Mesenchymal stem cell (in vitro differentiated cells and primary cell): ENCODE measurements around the gene FAHD2A.

Experiments
- DNase-seq: peaks from one replicate; pipeline ENCODE4 v3.0.0-alpha.2; 2013
- H2AFZ ChIP-seq: one replicate; pipeline ENCODE4 v1.6.1; 2013; ENCODE audit warnings: low read depth, mild to moderate bottlenecking, control low read depth, inconsistent platforms, low read length, moderate library complexity
- H2AK5ac ChIP-seq: 2 replicates; pipeline ENCODE4 v1.6.1; 2013; ENCODE audit warnings: low read length, moderate library complexity, mild to moderate bottlenecking, inconsistent platforms; ENCODE audit not compliant: severe bottlenecking
- H2BK120ac ChIP-seq: one replicate; pipeline ENCODE4 v1.6.1; 2013; ENCODE audit warnings: low read depth, mild to moderate bottlenecking, inconsistent platforms, low read length, moderate library complexity
- H2BK12ac ChIP-seq, 2 experiments: one replicate each; pipeline ENCODE4 v1.6.1; 2013; ENCODE audit warnings: inconsistent platforms in 2 of 2, low read length in 2 of 2, mild to moderate bottlenecking in 2 of 2, moderate library complexity in 2 of 2, control low read depth in 1 of 2
- H2BK15ac ChIP-seq: one replicate; pipeline ENCODE4 v1.6.1; 2013; ENCODE audit warnings: mild to moderate bottlenecking, low read depth, inconsistent platforms; ENCODE audit not compliant: poor library complexity, severe bottlenecking
- H2BK5ac ChIP-seq: 2 replicates; pipeline ENCODE4 v1.6.1; 2013; ENCODE audit warnings: low read depth, mild to moderate bottlenecking, low read length, control low read depth, inconsistent platforms; ENCODE audit not compliant: poor library complexity, severe bottlenecking
- H3K14ac ChIP-seq, 2 experiments: one replicate each; pipeline ENCODE4 v1.6.1; 2013; ENCODE audit warnings: inconsistent platforms in 2 of 2, low read length in 2 of 2, control low read depth in 1 of 2, mild to moderate bottlenecking in 1 of 2, moderate library complexity in 1 of 2
- H3K18ac ChIP-seq, 2 experiments: one replicate each; pipeline ENCODE4 v1.6.1; 2013; ENCODE audit warnings: inconsistent platforms in 2 of 2, low read length in 2 of 2, control low read depth in 1 of 2, low read depth in 1 of 2, mild to moderate bottlenecking in 1 of 2
- H3K23ac ChIP-seq, 2 experiments: one replicate each; pipeline ENCODE4 v1.6.1; 2013; ENCODE audit warnings: inconsistent platforms in 2 of 2, low read length in 2 of 2, mild to moderate bottlenecking in 2 of 2, moderate library complexity in 2 of 2, control low read depth in 1 of 2
- H3K27ac ChIP-seq: 2 replicates; pipeline ENCODE4 v1.5.1; 2013; ENCODE audit warnings: mild to moderate bottlenecking, moderate library complexity, low read length, control low read depth, inconsistent platforms; ENCODE audit not compliant: poor library complexity, severe bottlenecking
- H3K27me3 ChIP-seq, 2 experiments: 2 replicates each; pipeline versions ENCODE4 v1.6.1 to v1.7.0; 2013; ENCODE audit warnings: low read length in 2 of 2, mild to moderate bottlenecking in 2 of 2, moderate library complexity in 2 of 2, control low read depth in 1 of 2, inconsistent platforms in 1 of 2; ENCODE audit not compliant: control insufficient read depth in 1 of 2, insufficient read depth in 1 of 2
- H3K36me3 ChIP-seq, 2 experiments: 2 replicates each; pipeline versions ENCODE4 v1.6.1 to v1.7.0; 2013; ENCODE audit warnings: low read length in 2 of 2, control low read depth in 1 of 2, inconsistent platforms in 1 of 2, low read depth in 1 of 2, mild to moderate bottlenecking in 1 of 2; ENCODE audit not compliant: insufficient read depth in 2 of 2, control insufficient read depth in 1 of 2
- H3K4ac ChIP-seq, 2 experiments: one replicate each; pipeline ENCODE4 v1.6.1; 2013; ENCODE audit warnings: inconsistent platforms in 2 of 2, low read length in 2 of 2, mild to moderate bottlenecking in 2 of 2, moderate library complexity in 2 of 2, control low read depth in 1 of 2, low read depth in 1 of 2
- H3K4me1 ChIP-seq: 2 replicates; pipeline ENCODE4 v1.6.1; 2013; ENCODE audit warnings: low read depth, low read length, control low read depth; ENCODE audit not compliant: control insufficient read depth, insufficient read depth
- H3K4me2 ChIP-seq: 2 replicates; pipeline ENCODE4 v1.6.1; 2013; ENCODE audit warnings: low read length, mild to moderate bottlenecking, inconsistent platforms; ENCODE audit not compliant: poor library complexity, severe bottlenecking
- H3K4me3 ChIP-seq, 2 experiments: 2 replicates each; pipeline versions ENCODE4 v1.5.1 to v1.7.0; 2013; ENCODE audit warnings: low read length in 2 of 2, mild to moderate bottlenecking in 2 of 2, control low read depth in 1 of 2, low read depth in 1 of 2; ENCODE audit not compliant: insufficient read depth in 1 of 2
- H3K79me1 ChIP-seq: replicated peaks from 2 replicates; pipeline ENCODE4 v1.6.1; 2013; ENCODE audit warnings: mild to moderate bottlenecking, control low read depth, low read length, inconsistent platforms; ENCODE audit not compliant: poor library complexity, severe bottlenecking
- H3K9ac ChIP-seq: 2 replicates; pipeline ENCODE4 v1.7.0; 2013; ENCODE audit warnings: mild to moderate bottlenecking, low read length, moderate library complexity
- H3K9me3 ChIP-seq: 2 replicates; pipeline ENCODE4 v1.7.0; 2013; ENCODE audit warnings: mild to moderate bottlenecking, low read length; ENCODE audit not compliant: control insufficient read depth
- H4K8ac ChIP-seq: one replicate; pipeline ENCODE4 v1.6.1; 2013; ENCODE audit warnings: inconsistent platforms, mild to moderate bottlenecking, low read length, moderate library complexity
- H4K91ac ChIP-seq: one replicate; pipeline ENCODE4 v1.6.1; 2013; ENCODE audit warnings: mild to moderate bottlenecking, low read length, inconsistent platforms
- WGBS: methylation state at CpG from one replicate; pipeline ENCODE4 v1.1.7; 2013; ENCODE audit warnings: mixed read lengths; 5-methylcytosine and 5-hydroxymethylcytosine counted together

FAHD2A gene

DNA sequence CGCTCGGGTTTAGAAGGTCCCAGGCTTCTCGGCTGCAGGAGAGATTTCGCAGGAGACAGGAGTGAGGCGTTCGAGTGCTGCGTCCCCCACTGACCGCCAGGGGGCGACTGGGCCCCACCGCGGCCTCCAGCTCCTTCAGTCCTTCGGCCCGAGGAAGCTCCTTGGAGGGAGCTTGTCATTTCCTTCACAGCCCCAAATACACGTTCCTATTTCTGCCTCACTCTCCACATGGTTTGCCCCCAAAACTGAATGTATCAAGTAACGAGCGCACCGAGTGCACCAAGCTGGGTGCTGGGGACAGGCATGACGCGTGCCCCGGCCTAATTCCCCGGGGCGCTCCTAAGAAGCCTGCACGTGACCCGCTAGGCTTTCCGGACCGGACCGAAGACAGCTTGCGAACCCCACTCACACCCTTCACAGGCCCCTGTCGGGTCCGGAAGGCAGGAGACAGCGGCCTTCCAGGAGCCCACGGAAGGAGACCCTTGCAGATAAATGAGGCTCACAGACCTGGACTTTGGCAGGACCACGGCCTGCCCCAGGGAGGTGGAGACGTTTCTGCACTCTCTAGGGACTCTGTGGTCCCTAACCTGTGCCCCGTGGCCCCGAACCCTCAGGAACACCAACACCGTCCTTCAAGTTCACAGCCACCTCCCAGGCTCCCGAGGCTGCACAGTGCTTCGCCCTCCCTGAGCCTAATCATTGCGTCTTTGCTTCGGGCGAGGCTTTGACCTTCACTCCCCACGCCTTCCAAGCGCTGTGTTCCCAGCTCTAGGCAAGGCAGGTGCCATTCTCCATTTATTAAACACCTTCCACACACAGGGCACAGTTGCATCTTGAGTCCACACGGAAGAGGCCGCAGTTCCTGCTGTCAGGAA, 13.0 kb upstream of the FAHD2A start:
- H4K8ac ChIP-seq: no peak overlapping the region
- no peak overlapping the region for H3K4me2 ChIP-seq
- no peaks in the 10 kb centered on the region for H3K79me1 ChIP-seq
- no peaks in the 10 kb centered on the region for H3K9me3 ChIP-seq
- no peak overlapping the region for H3K27ac ChIP-seq
- no peak overlapping the region for H3K23ac ChIP-seq
- no peak overlapping the region for H2BK12ac ChIP-seq
- H2BK5ac ChIP-seq: no peak overlapping the region
- no peak overlapping the region for H2AK5ac ChIP-seq
- peak overlapping the region; percentile 65 for H3K9ac ChIP-seq
- WGBS: 60% methylated on average over 46 of the region's 46 CpGs
- no peak overlapping the region for H4K91ac ChIP-seq
- no peak overlapping the region for H2BK120ac ChIP-seq
- peak; percentile 43 for DNase-seq
- H2AFZ ChIP-seq: no peak overlapping the region
- H3K4me1 ChIP-seq: peaks cover 22% of the 10 kb centered on the region
- H3K36me3 ChIP-seq: peaks cover 0 to 12% of the 10 kb centered on the region in 2 experiments
- no peak overlapping the region for H3K14ac ChIP-seq
- H3K18ac ChIP-seq: no peak overlapping the region
- peaks cover 0 to 18% of the 10 kb centered on the region in 2 experiments for H3K27me3 ChIP-seq
- H3K4ac ChIP-seq: no peak overlapping the region
- H3K4me3 ChIP-seq: peak overlapping the region in 1 of 2 experiments; percentile 54
- no peak overlapping the region for H2BK15ac ChIP-seq

DNA sequence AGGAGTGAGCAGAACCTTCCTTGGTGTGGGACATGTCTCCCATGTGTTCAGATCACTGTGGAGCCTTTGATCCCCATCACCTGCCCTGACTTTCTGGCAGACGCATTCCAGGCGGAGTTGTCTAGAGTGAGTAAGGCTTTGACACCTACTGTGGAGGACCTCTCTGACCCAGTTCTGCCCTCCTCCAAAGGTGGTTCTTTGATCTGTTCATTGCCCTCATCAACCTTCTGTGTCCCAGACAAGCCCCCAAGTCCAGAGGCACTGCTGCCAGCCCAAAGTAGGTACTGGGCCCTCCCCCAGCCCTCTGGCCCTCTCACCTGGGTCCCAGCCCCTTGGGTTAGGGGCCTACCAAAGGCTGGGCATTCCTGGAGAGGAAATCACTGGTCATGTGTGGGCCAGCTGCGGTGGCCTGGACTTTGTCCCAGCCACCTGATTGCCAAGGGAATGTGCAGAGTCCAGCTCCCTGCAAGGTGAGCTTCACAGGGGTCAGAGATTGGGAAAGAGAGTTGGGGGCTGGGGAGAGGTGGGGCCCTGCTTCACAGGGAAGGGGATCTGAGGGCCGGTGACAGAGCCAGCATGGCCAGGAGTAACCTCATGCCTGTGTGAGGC, 12.1 kb upstream of the FAHD2A start:
- Histone ChIP-seq H3K27me3 (peaks cover 0 to 9% of the 10 kb centered on the region in 2 experiments), H4K8ac (no peak overlapping the region), H2AK5ac (no peak overlapping the region), H3K4me3 (no peak overlapping the region), H3K18ac (no peak overlapping the region), H4K91ac (no peak overlapping the region), H3K9me3 (no peaks in the 10 kb centered on the region), H3K4ac (no peak overlapping the region), H3K4me2 (no peak overlapping the region), H3K23ac (no peak overlapping the region), H3K27ac (no peak overlapping the region), H3K4me1 (peaks cover 16% of the 10 kb centered on the region), H3K9ac (no peak overlapping the region), H2BK12ac (no peak overlapping the region), H2BK120ac (no peak overlapping the region), H3K14ac (no peak overlapping the region), H3K36me3 (peaks cover 0 to 4% of the 10 kb centered on the region in 2 experiments), H2BK5ac (no peak overlapping the region), H2BK15ac (no peak overlapping the region), H3K79me1 (no peaks in the 10 kb centered on the region), H2AFZ (no peak overlapping the region)
- WGBS: 93% methylated on average over 3 of the region's 4 CpGs
- DNase-seq: no peak

DNA sequence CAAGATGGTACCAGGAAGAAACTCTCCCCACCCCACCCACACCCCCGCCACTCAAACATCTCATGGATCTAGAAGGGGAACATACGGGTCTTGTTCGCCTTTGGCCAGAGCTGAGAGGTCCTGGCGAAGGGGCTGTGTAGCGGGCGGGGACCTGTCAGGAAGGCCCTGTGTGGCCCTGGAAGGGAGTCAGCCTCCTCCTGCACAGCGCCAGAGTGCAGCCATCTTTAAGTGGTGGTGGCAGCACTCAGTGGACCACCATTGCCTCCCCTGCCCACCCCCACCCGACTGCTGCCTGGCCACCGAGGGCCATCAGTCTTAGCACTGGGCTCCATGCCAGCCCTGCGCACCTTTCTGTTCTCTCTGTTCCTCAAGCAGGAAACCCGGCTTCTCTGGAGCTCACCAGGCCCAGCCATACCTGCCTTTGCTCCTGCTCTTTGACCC, 11.6 kb upstream of the FAHD2A start:
- Histone ChIP-seq H2BK5ac (no peak overlapping the region), H3K14ac (no peak overlapping the region), H3K36me3 (no peaks in the 10 kb centered on the region), H3K79me1 (no peaks in the 10 kb centered on the region), H3K9ac (no peak overlapping the region), H4K91ac (no peak overlapping the region), H3K18ac (no peak overlapping the region), H3K23ac (no peak overlapping the region), H3K9me3 (no peaks in the 10 kb centered on the region), H4K8ac (no peak overlapping the region), H2BK12ac (no peak overlapping the region), H2BK15ac (no peak overlapping the region), H3K4me2 (no peak overlapping the region), H3K4me1 (peaks cover 11% of the 10 kb centered on the region), H2BK120ac (no peak overlapping the region), H2AK5ac (no peak overlapping the region), H3K4ac (no peak overlapping the region), H2AFZ (no peak overlapping the region), H3K4me3 (no peak overlapping the region), H3K27ac (no peak overlapping the region), H3K27me3 (peaks cover 0 to 7% of the 10 kb centered on the region in 2 experiments)
- no peak for DNase-seq
- WGBS: 91% methylated on average over 11 of the region's 11 CpGs

DNA sequence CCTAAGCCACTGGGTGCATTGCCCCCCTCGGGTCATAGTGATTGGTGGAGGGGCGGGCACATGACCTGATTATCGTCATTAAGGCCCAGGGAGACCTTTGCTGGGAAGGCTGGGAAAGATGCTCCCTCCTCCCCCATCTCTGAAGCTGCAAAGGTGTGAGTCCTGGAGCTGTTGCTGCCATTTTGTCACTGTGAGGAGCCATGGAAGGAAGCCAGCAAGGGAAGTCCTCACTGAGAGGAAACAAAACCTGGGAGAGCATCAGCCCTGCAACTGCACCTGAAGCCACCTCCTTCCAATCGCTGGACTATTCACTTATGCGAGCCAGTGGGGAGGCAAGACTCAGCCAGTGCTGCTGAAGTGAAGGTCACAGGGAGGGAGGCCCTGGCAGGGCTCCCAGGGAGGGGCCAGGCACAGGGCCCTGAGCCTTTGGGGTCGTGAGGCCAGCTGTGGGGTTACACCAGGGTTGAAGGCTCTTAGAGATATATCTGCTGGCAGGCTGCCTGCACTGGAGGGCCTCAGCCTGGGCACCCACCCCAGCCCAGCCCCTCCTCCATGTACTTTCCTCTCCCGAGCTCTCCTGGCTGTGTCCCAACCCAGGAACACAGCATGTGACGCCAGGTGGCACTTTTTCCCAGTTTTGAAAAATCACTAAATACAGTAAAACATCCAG, 10.7 kb upstream of the FAHD2A start:
- no peaks in the 10 kb centered on the region for H3K36me3 ChIP-seq
- no peak overlapping the region for H4K91ac ChIP-seq
- no peaks in the 10 kb centered on the region for H3K79me1 ChIP-seq
- no peak overlapping the region for H3K9ac ChIP-seq
- H3K23ac ChIP-seq: no peak overlapping the region
- H2AK5ac ChIP-seq: no peak overlapping the region
- H3K27me3 ChIP-seq: peaks cover 0 to 7% of the 10 kb centered on the region in 2 experiments
- DNase-seq: no peak
- H3K27ac ChIP-seq: no peak overlapping the region
- H3K9me3 ChIP-seq: no peaks in the 10 kb centered on the region
- H3K4me1 ChIP-seq: peaks cover 8% of the 10 kb centered on the region
- no peak overlapping the region for H2BK15ac ChIP-seq
- H2BK120ac ChIP-seq: no peak overlapping the region
- no peak overlapping the region for H3K4me3 ChIP-seq
- H2BK5ac ChIP-seq: no peak overlapping the region
- H3K4me2 ChIP-seq: no peak overlapping the region
- H3K18ac ChIP-seq: no peak overlapping the region
- H3K14ac ChIP-seq: no peak overlapping the region
- WGBS: 65% methylated on average over 8 of the region's 8 CpGs
- no peak overlapping the region for H2BK12ac ChIP-seq
- H2AFZ ChIP-seq: no peak overlapping the region
- no peak overlapping the region for H4K8ac ChIP-seq
- H3K4ac ChIP-seq: no peak overlapping the region
